HFFc6 (cell line): ENCODE data around the gene ARGLU1. TPM values are rescaled to one million over a fixed set of nuclear protein-coding genes. Genes with fewer than 3 reads are reported as not detected.
A peak's percentile ranks its signal among the peaks of the same experiment; 100 is the strongest.

Source experiments
- DNase-seq: peaks from one replicate; pipeline ENCODE4 v3.0.0-alpha.2; 2018
- H3K27ac Mint-ChIP-seq: 2 replicates; pipeline ENCODE4 v1.8.0; 2020; ENCODE audit warnings: mild to moderate bottlenecking, mixed read lengths
- H3K27me3 Mint-ChIP-seq: 2 replicates; pipeline ENCODE4 v1.8.0; 2021; ENCODE audit warnings: mild to moderate bottlenecking, moderate library complexity, mixed read lengths; ENCODE audit not compliant: insufficient read depth
- H3K36me3 Mint-ChIP-seq: 2 replicates; pipeline ENCODE4 v1.8.0; 2021; ENCODE audit warnings: low read depth, mixed read lengths
- H3K4me1 Mint-ChIP-seq: 2 replicates; pipeline ENCODE4 v1.8.0; 2020; ENCODE audit warnings: low read depth, mixed read lengths
- H3K4me3 Mint-ChIP-seq: 2 replicates; pipeline ENCODE4 v1.8.0; 2020; ENCODE audit warnings: mild to moderate bottlenecking, moderate library complexity, mixed read lengths
- H3K9me3 Mint-ChIP-seq: 2 replicates; pipeline ENCODE4 v1.8.0; 2020; ENCODE audit warnings: mild to moderate bottlenecking, mixed read lengths
- CTCF ChIP-seq: fragments of 200-600 bp; sonication (generic); IDR thresholded peaks from 2 replicates; pipeline ENCODE4 v1.5.0; 2021; ENCODE audit warnings: antibody characterized with exemption, mild to moderate bottlenecking
- total RNA-seq, 6 experiments: library from RNA; stranded (reverse); fragmentation: NEBNext Ultra II Directional; extraction: Animal tissue kit (Norgen Biotek cat#: 25700); gene quantifications; 2 replicates in 1 of 6; 3 replicates in 5 of 6; pipeline ENCODE4 v1.2.3, GENCODE V29; 2021

Gene ARGLU1
- total RNA-seq, 6 experiments from 2014 or later, result 30.3 to 39.4 (median 38.0) TPM

- H3K36me3 Mint-ChIP-seq, result peaks cover 15% of the 10 kb centered on the region; the same call in 1 of the 2 replicates
- H3K9me3 Mint-ChIP-seq, result no peaks in the 10 kb centered on the region
- no peak overlapping the region for H3K27ac Mint-ChIP-seq
- no peak for DNase-seq
- H3K27me3 Mint-ChIP-seq, result peaks cover 2% of the 10 kb centered on the region; the same call in 1 of the 2 replicates
- peaks cover 42% of the 10 kb centered on the region for H3K4me1 Mint-ChIP-seq
- TF ChIP-seq CTCF, result no peak
- H3K4me3 Mint-ChIP-seq, result no peak overlapping the region
Observed at GRCh38 chr13:106503272-106503671, 64.7 kb downstream of the ARGLU1 start.

GRCh38 chr13:106500445-106500844 lies 67.5 kb downstream of the ARGLU1 start:
- peaks cover 39% of the 10 kb centered on the region for H3K4me1 Mint-ChIP-seq

GRCh38 chr13:106499896-106500295 lies 68.0 kb downstream of the ARGLU1 start:
- no peak overlapping the region for H3K4me3 Mint-ChIP-seq
- no peak for TF ChIP-seq CTCF
- H3K27ac Mint-ChIP-seq, result peak overlapping the region; percentile 55; the same call in 1 of the 2 replicates
- H3K36me3 Mint-ChIP-seq, result peaks cover 15% of the 10 kb centered on the region; the same call in 1 of the 2 replicates
- DNase-seq, result no peak
- H3K4me1 Mint-ChIP-seq, result peaks cover 39% of the 10 kb centered on the region
- peaks cover 2% of the 10 kb centered on the region; the same call in 1 of the 2 replicates for H3K27me3 Mint-ChIP-seq
- H3K9me3 Mint-ChIP-seq, result no peaks in the 10 kb centered on the region

More at GRCh38 chr13:106500445-106500844, 67.5 kb downstream of the ARGLU1 start:
- DNase-seq, result no peak
- H3K9me3 Mint-ChIP-seq, result no peaks in the 10 kb centered on the region
- peaks cover 15% of the 10 kb centered on the region; the same call in 1 of the 2 replicates for H3K36me3 Mint-ChIP-seq
- H3K27ac Mint-ChIP-seq, result peak overlapping the region; percentile 55
- TF ChIP-seq CTCF, result no peak
- peaks cover 2% of the 10 kb centered on the region; the same call in 1 of the 2 replicates for H3K27me3 Mint-ChIP-seq
- H3K4me3 Mint-ChIP-seq, result no peak overlapping the region

- Mint-ChIP-seq H3K4me3 (no peak overlapping the region), H3K27ac (peak overlapping the region; percentile 34; the same call in 1 of the 2 replicates)
- DNase-seq, result no peak
Observed at GRCh38 chr13:106499113-106499512, 68.8 kb downstream of the ARGLU1 start.

GRCh38 chr13:106498571-106498970 lies 69.4 kb downstream of the ARGLU1 start:
- peaks cover 2% of the 10 kb centered on the region; the same call in 1 of the 2 replicates for H3K27me3 Mint-ChIP-seq
- DNase-seq, result no peak
- peaks cover 24% of the 10 kb centered on the region; the same call in 1 of the 2 replicates for H3K36me3 Mint-ChIP-seq
- H3K4me1 Mint-ChIP-seq, result peaks cover 29% of the 10 kb centered on the region
- no peak overlapping the region for H3K27ac Mint-ChIP-seq
- no peak for TF ChIP-seq CTCF
- H3K9me3 Mint-ChIP-seq, result no peaks in the 10 kb centered on the region
- no peak overlapping the region for H3K4me3 Mint-ChIP-seq

More at GRCh38 chr13:106499113-106499512, 68.8 kb downstream of the ARGLU1 start:
- TF ChIP-seq CTCF, result no peak
- H3K9me3 Mint-ChIP-seq, result no peaks in the 10 kb centered on the region
- H3K36me3 Mint-ChIP-seq, result peaks cover 20% of the 10 kb centered on the region; the same call in 1 of the 2 replicates
- peaks cover 2% of the 10 kb centered on the region; the same call in 1 of the 2 replicates for H3K27me3 Mint-ChIP-seq
- peaks cover 34% of the 10 kb centered on the region for H3K4me1 Mint-ChIP-seq
